GM12878 (cell line): ENCODE data around the gene ALG10B. TPM values are rescaled to one million over a fixed set of nuclear protein-coding genes. Genes with fewer than 3 reads are reported as not detected.

Source experiments
- ATAC-seq: fragments of 200-7000 bp; cut with Tn5 transposase; 3 replicates; pipeline ENCODE4 v1.9.1; 2020; ENCODE audit warnings: mild to moderate bottlenecking, moderate library complexity
- Bru-seq: library from RNA; stranded (reverse); fragments of 400-500 nt; gene quantifications from one replicate; lab custom pipeline; 2021; lab: Mats Ljungman, UMichigan
- BruChase-seq, 2 experiments: library from RNA; stranded (reverse); fragments of 400-500 nt; gene quantifications; one replicate each; lab custom pipeline; 2021; lab: Mats Ljungman, UMichigan
- BruUV-seq: library from RNA; stranded (reverse); fragments of 400-500 nt; replicated peaks from 2 replicates; lab custom pipeline; 2021; lab: Mats Ljungman, UMichigan
- CTCF ChIA-PET: fragments of 300-600 bp; sonication (Branson Sonifier 250); formaldehyde crosslinking; extraction: SDS; loops from one replicate; lab custom pipeline; 2021; ENCODE audit warnings: inconsistent platforms; lab: Yijun Ruan, JAX
- POLR2A ChIA-PET: fragments of 350-600 bp; formaldehyde crosslinking; extraction: SDS; loops from one replicate; lab custom pipeline; 2021; ENCODE audit warnings: inconsistent platforms; lab: Charles Lee
- RAD21 ChIA-PET: fragments of 300-600 bp; sonication (Branson Sonifier 250); formaldehyde crosslinking; loops from one replicate; lab custom pipeline; 2023; ENCODE audit warnings: antibody characterized with exemption; ENCODE audit not compliant: unreplicated experiment; lab: Charles Lee
- SMC1A ChIA-PET: fragments of 300-600 bp; sonication (Branson Sonifier 250); formaldehyde crosslinking; loops from one replicate; lab custom pipeline; 2023; ENCODE audit not compliant: unreplicated experiment, uncharacterized antibody; lab: Charles Lee
- DNase-seq: peaks from one replicate; pipeline ENCODE4 v3.0.0-alpha.2; 2011; ENCODE audit warnings: low read depth, low spot score
- FAIRE-seq: peaks from 3 replicates; lab custom pipeline; 2011; peaks lifted over from hg19 to GRCh38; lab: Jason Lieb, UNC
- H2AFZ ChIP-seq: 2 replicates; pipeline ENCODE4 v1.6.0; 2011; ENCODE audit warnings: low read depth, low read length, control low read depth; ENCODE audit not compliant: control insufficient read depth
- H3K27ac ChIP-seq: 2 replicates; pipeline ENCODE4 v1.5.1; 2011; ENCODE audit warnings: control low read depth; ENCODE audit not compliant: control insufficient read depth, insufficient read depth
- H3K27me3 ChIP-seq, 2 experiments: replicated peaks in 1 of 2; 2 replicates each; pipeline versions ENCODE4 v1.6.0 to v1.6.1; 2011; ENCODE audit warnings: low read length in 1 of 2; ENCODE audit not compliant: control insufficient read depth in 2 of 2, insufficient read depth in 2 of 2
- H3K36me3 ChIP-seq, 2 experiments: 2 replicates each; pipeline ENCODE4 v1.5.1; 2011; ENCODE audit warnings: low read length in 1 of 2; ENCODE audit not compliant: control insufficient read depth in 2 of 2, insufficient read depth in 2 of 2
- H3K4me1 ChIP-seq: 2 replicates; pipeline ENCODE4 v1.6.1; 2011; ENCODE audit warnings: mild to moderate bottlenecking, low read length, moderate library complexity, mixed read lengths; ENCODE audit not compliant: control insufficient read depth, insufficient read depth
- H3K4me2 ChIP-seq: 2 replicates; pipeline ENCODE4 v1.6.0; 2011; ENCODE audit warnings: control low read depth; ENCODE audit not compliant: control insufficient read depth, insufficient read depth
- H3K4me3 ChIP-seq: fragments of 200-600 bp; sonication (generic); 2 replicates; pipeline ENCODE4 v1.5.1; 2016
- H3K79me2 ChIP-seq: 2 replicates; pipeline ENCODE4 v1.6.0; 2011; ENCODE audit warnings: low read length; ENCODE audit not compliant: control insufficient read depth, insufficient read depth
- H3K9ac ChIP-seq: 2 replicates; pipeline ENCODE4 v1.8.0; 2011; ENCODE audit warnings: low read length, control low read depth, mixed read lengths; ENCODE audit not compliant: control insufficient read depth, insufficient read depth
- H3K9me3 ChIP-seq: replicated peaks from 3 replicates; pipeline ENCODE4 v1.5.1; 2011; ENCODE audit warnings: mild to moderate bottlenecking, low read length; ENCODE audit not compliant: control insufficient read depth, insufficient read depth
- H4K20me1 ChIP-seq: 2 replicates; pipeline ENCODE4 v1.6.0; 2011; ENCODE audit not compliant: control insufficient read depth, insufficient read depth
- CTCF ChIP-seq, 3 experiments: IDR thresholded peaks in 2 of 3; conservative IDR thresholded peaks in 1 of 3; 2 replicates each; pipeline ENCODE4 v1.5.1; 2011; ENCODE audit warnings: low read depth in 3 of 3, low read length in 3 of 3, mild to moderate bottlenecking in 3 of 3, control low read depth in 2 of 3, moderate library complexity in 2 of 3, inconsistent platforms in 1 of 3, mixed read lengths in 1 of 3; ENCODE audit not compliant: control insufficient read depth in 2 of 3, insufficient read depth in 1 of 3; ENCODE audit errors: extremely low read depth in 1 of 3
- HCFC1 ChIP-seq: fragments of 150-350 bp; IDR thresholded peaks from 2 replicates; pipeline ENCODE4 v1.6.1; 2014; ENCODE audit warnings: low read length
- POLR2AphosphoS5 ChIP-seq: IDR thresholded peaks from 2 replicates; pipeline ENCODE4 v1.6.1; 2011; ENCODE audit warnings: mild to moderate bottlenecking, low read length, inconsistent platforms
- POU2F2 ChIP-seq: IDR thresholded peaks from 3 replicates; pipeline ENCODE4 v1.6.1; 2011; ENCODE audit warnings: low read depth, mild to moderate bottlenecking, low read length, borderline replicate concordance
- TAF1 ChIP-seq: IDR thresholded peaks from 2 replicates; pipeline ENCODE4 v1.6.1; 2011; ENCODE audit warnings: mild to moderate bottlenecking, low read depth, low read length, borderline replicate concordance
- TCF3 ChIP-seq: IDR thresholded peaks from 2 replicates; pipeline ENCODE4 v1.6.1; 2012; ENCODE audit warnings: low read depth, mild to moderate bottlenecking, low read length, borderline replicate concordance; ENCODE audit not compliant: insufficient read depth
- ZNF384 ChIP-seq: IDR thresholded peaks from 2 replicates; pipeline ENCODE4 v1.6.1; 2012; ENCODE audit warnings: low read depth, mild to moderate bottlenecking, low read length, improper control_type of control experiment, borderline replicate concordance
- WGBS: methylation state at CpG from one replicate; pipeline ENCODE4 v1.1.6; 2016; ENCODE audit warnings: low lambda C conversion rate; ENCODE audit not compliant: insufficient replicate concordance, insufficient coverage; ENCODE audit errors: missing lambda C conversion rate; 5-methylcytosine and 5-hydroxymethylcytosine counted together
- in situ Hi-C: fragments of 300-500 bp; cut with MboI; formaldehyde crosslinking; loops from 9 replicates; pipeline ENCODE4 v1.14.3; 2018; ENCODE audit warnings: mixed read lengths
- intact Hi-C: fragments of 100-400 bp; cut with micrococcal nuclease; formaldehyde crosslinking; loops from one replicate; pipeline ENCODE4 v1.14.2; 2022; ENCODE audit not compliant: unreplicated experiment
- long read RNA-seq, 2 experiments: library from polyadenylated mRNA; unstranded; transcript quantifications; one replicate each; pipeline ENCODE4 v2.0.0, GENCODE V29; 2019 to 2020
- polyA minus RNA-seq, 3 experiments: library from RNA; depleted of rRNA, polyadenylated mRNA; stranded (reverse); fragments of >200 nt; gene quantifications; 2 replicates each; pipeline ENCODE4 v1.2.3, GENCODE V29; 2011
- polyA plus RNA-seq, 11 experiments: library from polyadenylated mRNA; depleted of rRNA in 4 of 11; unstranded in 6 of 11; stranded (reverse) in 5 of 11; fragments of >200 nt; fragmentation: Nextera tagmentation in 4 of 11; fragmentation: Illumina TruSeq in 1 of 11; extraction: Ambion mirVana in 4 of 11; extraction: Trizol in 1 of 11; gene quantifications; 1 replicate in 1 of 11; 2 replicates in 10 of 11; pipeline versions ENCODE4 v1.2.1 to v1.2.3, GENCODE V29; 2011 to 2016; ENCODE audit warnings: inconsistent platforms in 2 of 11, missing spikeins in 2 of 11, low read depth in 1 of 11
- total RNA-seq, 4 experiments: library from RNA; depleted of rRNA in 3 of 4; stranded (reverse); fragments of >200 nt in 3 of 4; fragmentation: Illumina TruSeq in 1 of 4; extraction: Trizol in 1 of 4; gene quantifications; 2 replicates each; pipeline versions ENCODE4 v1.2.1 to v1.2.3, GENCODE V29; 2013 to 2021
- TF ChIP-seq, protein P1 (sequence below): fragments of 450-650 bp; formaldehyde crosslinking; IDR thresholded peaks from 2 replicates; pipeline ENCODE4 v1.5.0; 2022; ENCODE audit warnings: mild to moderate bottlenecking, missing genetic modification characterization

The ALG10B gene
- 36.0 and 37.3 TPM in 2 replicates for total RNA-seq (2013; cell fraction: nucleolus; rRNA removed)
- 9.1 and 10.1 TPM in 2 replicates for total RNA-seq (2014; rRNA removed)
- 8.4 and 9.3 TPM in 2 replicates for total RNA-seq (2014; rRNA removed; fragmentation: Illumina TruSeq; extraction: Trizol)
- 12.8 and 14.1 TPM in 2 replicates for total RNA-seq (2021)
- polyA plus RNA-seq (2011; ENCODE audit: low read depth): 5.8 TPM
- 23.7 and 31.4 TPM in 2 replicates for polyA plus RNA-seq (2011; rRNA removed)
- 27.3 and 27.5 TPM in 2 replicates for polyA plus RNA-seq (2011; cell fraction: cytosol; rRNA removed)
- 14.8 and 15.4 TPM in 2 replicates for polyA plus RNA-seq (2011; cell fraction: nucleus; rRNA removed)
- polyA plus RNA-seq (2012): 4.6 and 5.3 TPM in 2 replicates
- 9.5 and 10.8 TPM in 2 replicates for polyA plus RNA-seq (2014; fragmentation: Illumina TruSeq; extraction: Trizol)
- 1 to 10 TPM; 2.0 to 4.5 TPM for polyA plus RNA-seq (2014; fragmentation: Nextera tagmentation; extraction: Ambion mirVana)
- polyA plus RNA-seq (2014; rRNA removed): 8.3 and 10.3 TPM in 2 replicates
- polyA plus RNA-seq (2016; fragmentation: Nextera tagmentation; extraction: Ambion mirVana): 1 to 10 TPM; 5.2 to 5.4 TPM
- 53.1 and 64.0 TPM in 2 replicates for polyA minus RNA-seq (2011; rRNA and poly(A)+ RNA removed)
- 9.5 and 9.8 TPM in 2 replicates for polyA minus RNA-seq (2011; cell fraction: cytosol; rRNA and poly(A)+ RNA removed)
- 23.8 and 28.2 TPM in 2 replicates for polyA minus RNA-seq (2011; cell fraction: nucleus; rRNA and poly(A)+ RNA removed)
- Bru-seq, nascent RNA: percentile 85 among the genes with signal in this experiment
- BruChase-seq, experiment 1, labeled RNA remaining after a 6-hour chase: percentile 90 among the genes with signal in this experiment
- percentile 90 among the genes with signal in this experiment for BruChase-seq, experiment 2, labeled RNA remaining after a 2-hour chase
- long read RNA-seq, experiment 1, full-length matches to known transcripts: 3 of 5 reads
- long read RNA-seq, experiment 1, partial matches to known transcripts: 0 of 5 reads
- long read RNA-seq, experiment 1, other reads (novel, unspliced or antisense): 2 of 5 reads
- long read RNA-seq, experiment 2, full-length matches to known transcripts: 27 of 35 reads
- long read RNA-seq, experiment 2, partial matches to known transcripts: 0 of 35 reads
- long read RNA-seq, experiment 2, other reads (novel, unspliced or antisense): 8 of 35 reads

DNA sequence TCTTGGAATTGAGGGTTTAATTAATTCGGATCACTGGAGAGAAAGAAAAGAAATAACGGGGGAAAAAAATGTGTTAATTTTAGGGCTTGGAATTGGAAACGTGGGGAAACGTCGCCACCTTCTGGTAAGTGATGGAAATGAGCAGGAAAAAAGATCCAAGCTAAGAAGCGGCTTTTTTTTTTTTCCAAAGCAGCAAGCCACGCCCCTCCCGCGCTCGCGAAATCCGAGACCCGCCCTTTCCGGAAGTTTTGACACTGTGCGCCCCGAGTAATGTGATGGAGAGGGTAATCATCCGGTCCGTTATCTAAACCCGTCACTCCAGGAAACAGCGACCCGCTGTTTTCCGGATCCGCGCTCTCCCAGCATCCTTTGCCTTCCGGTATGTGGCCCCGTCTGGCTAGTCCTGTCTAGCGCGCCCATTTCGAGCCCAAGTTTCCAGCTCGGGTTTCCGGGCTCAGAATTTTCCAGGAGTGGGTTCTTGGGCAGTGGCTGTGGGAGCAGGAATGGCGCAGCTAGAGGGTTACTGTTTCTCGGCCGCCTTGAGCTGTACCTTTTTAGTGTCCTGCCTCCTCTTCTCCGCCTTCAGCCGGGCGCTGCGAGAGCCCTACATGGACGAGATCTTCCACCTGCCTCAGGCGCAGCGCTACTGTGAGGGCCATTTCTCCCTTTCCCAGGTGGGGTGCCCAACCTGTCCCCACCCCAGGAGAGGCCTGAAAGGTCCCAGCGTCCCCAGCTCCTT lies at the start of gene ALG10B:
TSS of gene ALG10B (plus strand) at position 384 of the 739 bp plus-strand sequence. CDS start at position 504, 120 bp downstream.
- peak within 1 kb of the TSS; percentile 86 for H3K4me3 ChIP-seq
- no TSS peak for BruUV-seq
- FAIRE-seq (peak; percentile 98), DNase-seq (peak; percentile 84), ATAC-seq (peak; percentile 100)
- no peaks in the 10 kb centered on the region for H3K27me3 ChIP-seq
- H3K4me2 ChIP-seq: peak within 1 kb of the TSS; percentile 82
- H3K9me3 ChIP-seq: no peaks in the 10 kb centered on the region
- H3K79me2 ChIP-seq: peaks cover 2% of the 10 kb centered on the region
- ChIA-PET POLR2A (interaction anchor here (0.6 kb wide), 1 partner anchor 666 kb away, joined by 3 read pairs; no protein-coding TSS in a partner anchor), RAD21 (interaction anchor here (0.6 to 1.8 kb wide), 11 partner anchors 12 to 957 kb away, joined by 3 to 6 read pairs (median 3); no protein-coding TSS in a partner anchor), SMC1A (interaction anchor here (0.9 to 1.7 kb wide), 8 partner anchors 33 to 786 kb away, joined by 3 to 7 read pairs (median 3); no protein-coding TSS in a partner anchor), CTCF (interaction anchor here (0.7 to 3.9 kb wide), 9 partner anchors 9 to 787 kb away, joined by 3 to 27 read pairs (median 4); no protein-coding TSS in a partner anchor)
- intact Hi-C loops: loop anchor here (1.0 kb wide), 1 partner anchor 178 kb away; no protein-coding TSS in a partner anchor
- peak within 1 kb of the TSS; percentile 89 for H2AFZ ChIP-seq
- in situ Hi-C loops: no loop called here
- WGBS: 2% methylated on average over 42 of the region's 42 CpGs
- H3K27ac ChIP-seq: peak within 1 kb of the TSS; percentile 73
- H3K36me3 ChIP-seq: no peaks in the 10 kb centered on the region
- no peaks in the 10 kb centered on the region for H4K20me1 ChIP-seq
- no peaks in the 10 kb centered on the region for H3K4me1 ChIP-seq
- peak within 1 kb of the TSS; percentile 89 for H3K9ac ChIP-seq
- TF ChIP-seq ZNF384 (peak; percentile 96), POU2F2 (peak; percentile 93), TCF3 (no peak), HCFC1 (peak; percentile 92), POLR2AphosphoS5 (peak; percentile 83), CTCF (IDR thresholded peaks at IDR 0.05 in 2 of 3, conservative IDR thresholded peaks at IDR 0.05 in 1 of 3; ENCODE audit: control insufficient read depth in 2 of 3, extremely low read depth in 1 of 3, insufficient read depth in 1 of 3, low read depth in 3 of 3, low read length in 3 of 3) (peak; percentile 53 to 61 (median 58); a peak in 5 of 6 replicates), TAF1 (peak; percentile 93)
- TF ChIP-seq, protein P1, sequence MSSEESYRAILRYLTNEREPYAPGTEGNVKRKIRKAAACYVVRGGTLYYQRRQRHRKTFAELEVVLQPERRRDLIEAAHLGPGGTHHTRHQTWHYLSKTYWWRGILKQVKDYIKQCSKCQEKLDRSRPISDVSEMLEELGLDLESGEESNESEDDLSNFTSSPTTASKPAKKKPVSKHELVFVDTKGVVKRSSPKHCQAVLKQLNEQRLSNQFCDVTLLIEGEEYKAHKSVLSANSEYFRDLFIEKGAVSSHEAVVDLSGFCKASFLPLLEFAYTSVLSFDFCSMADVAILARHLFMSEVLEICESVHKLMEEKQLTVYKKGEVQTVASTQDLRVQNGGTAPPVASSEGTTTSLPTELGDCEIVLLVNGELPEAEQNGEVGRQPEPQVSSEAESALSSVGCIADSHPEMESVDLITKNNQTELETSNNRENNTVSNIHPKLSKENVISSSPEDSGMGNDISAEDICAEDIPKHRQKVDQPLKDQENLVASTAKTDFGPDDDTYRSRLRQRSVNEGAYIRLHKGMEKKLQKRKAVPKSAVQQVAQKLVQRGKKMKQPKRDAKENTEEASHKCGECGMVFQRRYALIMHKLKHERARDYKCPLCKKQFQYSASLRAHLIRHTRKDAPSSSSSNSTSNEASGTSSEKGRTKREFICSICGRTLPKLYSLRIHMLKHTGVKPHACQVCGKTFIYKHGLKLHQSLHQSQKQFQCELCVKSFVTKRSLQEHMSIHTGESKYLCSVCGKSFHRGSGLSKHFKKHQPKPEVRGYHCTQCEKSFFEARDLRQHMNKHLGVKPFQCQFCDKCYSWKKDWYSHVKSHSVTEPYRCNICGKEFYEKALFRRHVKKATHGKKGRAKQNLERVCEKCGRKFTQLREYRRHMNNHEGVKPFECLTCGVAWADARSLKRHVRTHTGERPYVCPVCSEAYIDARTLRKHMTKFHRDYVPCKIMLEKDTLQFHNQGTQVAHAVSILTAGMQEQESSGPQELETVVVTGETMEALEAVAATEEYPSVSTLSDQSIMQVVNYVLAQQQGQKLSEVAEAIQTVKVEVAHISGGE (CRISPR knock-in tag): peak; percentile 85
